Occipital lobe (tissue), 1 donor: ENCODE measurements around the gene COPS3. TPM values are rescaled to one million over a fixed set of nuclear protein-coding genes. Genes with fewer than 3 reads are reported as not detected.

Experiments used
- total RNA-seq: library from RNA; depleted of rRNA; stranded (reverse); fragments of >200 nt; gene quantifications from one replicate; pipeline ENCODE4 v1.2.3, GENCODE V29; 2014

COPS3 gene
- total RNA-seq, 1 donor from 2014 or later, result 113 TPM

Other genes starting within 250 kb of the COPS3 start
- gene MPRIP, start 238.8 kb downstream of the COPS3 start, total RNA-seq, result 126 TPM
- gene PLD6, start 74.9 kb downstream of the COPS3 start, total RNA-seq, result 9.2 TPM
- gene FLCN, start 44.1 kb downstream of the COPS3 start, total RNA-seq, result 29.3 TPM
- 5.6 TPM for gene NT5M, start 22.1 kb upstream of the COPS3 start, total RNA-seq
- gene MED9, start 195.8 kb upstream of the COPS3 start, total RNA-seq, result 16.1 TPM
- 9.2 TPM for gene RASD1, start 215.1 kb upstream of the COPS3 start, total RNA-seq